ENCODE results near the gene POLR3A. TPM values are rescaled to one million over a fixed set of nuclear protein-coding genes. Genes with fewer than 3 reads are reported as not detected.

POLR3A gene
- polyA plus RNA-seq, 6 donors from 2014 or later: 0.92 to 11.2 (median 6.8) TPM

DNA sequence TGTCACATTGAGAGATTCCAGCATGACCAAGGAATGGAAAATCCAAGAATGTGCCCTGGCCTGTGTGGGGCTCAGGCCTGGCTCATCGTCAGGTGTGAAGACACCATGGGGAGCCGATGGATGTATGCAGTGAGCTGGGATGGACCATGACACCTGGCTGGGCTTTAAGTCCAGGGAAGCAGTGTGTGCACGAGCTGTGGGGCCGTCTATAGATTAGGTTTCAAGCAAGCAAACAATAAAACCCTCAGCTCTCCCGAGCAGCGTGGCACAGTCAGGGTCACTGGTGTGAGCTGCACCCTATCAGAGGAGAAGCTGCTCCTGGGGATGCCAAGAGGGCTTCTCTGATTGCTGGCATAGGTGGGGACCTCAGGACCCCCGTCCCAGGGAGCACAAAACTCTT is 52.3 kb downstream of the POLR3A start:
- Mint-ChIP-seq H3K4me3 (peak overlapping the region in 1 of 8 donors; percentile 6), H3K9me3 (no peaks in the 10 kb centered on the region), H3K27me3 (no peaks in the 10 kb centered on the region), H3K36me3 (peaks cover 25 to 45% of the 10 kb centered on the region in 2 donors), H3K4me1 (no peaks in the 10 kb centered on the region), H3K27ac (no peak overlapping the region)
- ATAC-seq (ENCODE audit: low read depth in 2 of 2) (no peak), DNase-seq (no peak)

DNA sequence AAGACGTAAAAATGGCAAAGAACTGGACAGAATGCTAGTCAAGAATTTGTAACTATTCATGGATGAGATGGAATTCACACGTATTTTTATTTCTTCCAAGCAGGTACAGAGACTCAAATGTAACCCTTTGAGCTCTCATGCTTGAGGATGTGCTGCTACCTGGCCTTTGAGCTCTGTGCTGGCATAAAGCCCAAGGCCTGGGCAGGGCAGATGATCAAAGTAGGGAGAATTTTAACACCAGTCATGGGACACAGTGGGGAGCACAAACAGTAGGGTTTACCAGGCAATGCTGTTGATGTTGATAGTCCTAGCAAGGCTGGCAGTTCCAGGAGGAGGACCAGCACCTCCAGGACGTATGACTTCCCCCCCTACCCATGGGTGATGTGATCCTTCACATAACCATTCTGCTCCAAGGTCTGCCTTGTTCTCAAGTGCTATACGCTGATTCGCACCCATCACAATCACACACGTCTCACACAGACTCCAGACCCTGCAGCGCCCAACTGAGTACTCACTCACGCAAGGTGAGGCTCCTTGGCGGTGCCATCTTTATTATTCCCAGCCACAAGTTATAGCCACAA is 54.1 kb downstream of the POLR3A start:
- peak overlapping the region in 1 of 6 donors; percentile 26 for H3K27ac Mint-ChIP-seq

DNA sequence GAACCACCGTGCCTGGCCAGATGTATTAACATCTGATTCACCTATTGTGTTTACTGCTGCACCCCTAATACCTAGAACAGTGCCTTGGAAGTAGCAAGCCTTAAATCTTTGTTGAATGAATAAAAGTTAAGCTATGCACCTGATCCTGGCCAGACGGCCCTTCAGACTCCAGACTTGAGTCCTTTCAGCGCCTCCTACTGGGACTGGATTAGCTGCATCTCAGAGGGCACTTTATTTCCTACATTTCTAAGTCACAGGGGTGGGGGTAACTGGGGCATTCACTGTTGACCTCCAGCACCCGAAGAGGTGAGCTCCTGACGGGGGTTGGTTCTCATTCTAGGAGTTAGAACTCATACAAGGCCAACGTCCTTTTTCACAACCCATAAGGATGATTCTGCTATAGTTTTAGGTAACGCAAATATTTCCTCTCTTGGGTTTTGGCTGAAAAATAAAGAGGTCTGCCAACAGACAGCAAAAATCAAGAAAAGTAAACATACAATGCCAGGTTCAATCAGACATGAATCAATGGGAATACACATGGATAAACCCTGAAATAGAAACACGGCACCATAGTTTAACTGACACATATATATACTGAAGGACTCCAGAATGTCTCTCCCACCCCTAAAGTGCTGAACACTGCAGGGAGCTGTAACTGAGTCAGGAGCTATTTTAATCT is 54.8 kb downstream of the POLR3A start:
- Mint-ChIP-seq H3K4me3 (no peak overlapping the region), H3K27me3 (no peaks in the 10 kb centered on the region), H3K4me1 (peaks cover 0 to 9% (median 0%) of the 10 kb centered on the region in 3 donors), H3K36me3 (peaks cover 17 to 27% of the 10 kb centered on the region in 2 donors), H3K9me3 (no peaks in the 10 kb centered on the region), H3K27ac (peak overlapping the region in 1 of 6 donors; percentile 43)
- DNase-seq (no peak), ATAC-seq (ENCODE audit: low read depth in 2 of 2) (no peak)

More for the DNA sequence above, 54.1 kb downstream of the POLR3A start:
- Mint-ChIP-seq H3K9me3 (no peaks in the 10 kb centered on the region), H3K36me3 (peaks cover 23 to 34% of the 10 kb centered on the region in 2 donors), H3K4me3 (no peak overlapping the region), H3K4me1 (peaks cover 0 to 9% (median 0%) of the 10 kb centered on the region in 3 donors), H3K27me3 (no peaks in the 10 kb centered on the region)
- DNase-seq (no peak), ATAC-seq (ENCODE audit: low read depth in 2 of 2) (no peak)

DNA sequence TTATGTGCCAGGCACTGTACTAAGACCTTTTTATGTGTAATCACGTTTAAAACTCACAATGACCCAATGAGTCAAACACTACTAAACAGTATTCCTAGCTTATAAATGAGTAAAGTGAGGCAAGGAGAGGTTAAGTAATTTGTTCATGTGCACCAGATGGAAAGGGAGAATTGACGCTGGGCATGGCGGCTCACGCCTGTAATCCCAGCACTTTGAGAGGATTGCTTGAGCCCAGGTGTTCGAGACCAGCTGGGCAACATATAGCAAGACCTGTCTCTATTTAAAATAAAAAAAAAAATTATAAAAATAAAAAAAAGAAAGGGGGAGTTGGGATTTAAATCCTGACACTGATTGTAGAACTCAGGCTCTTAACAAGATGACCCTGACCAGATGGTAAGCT is 56.0 kb downstream of the POLR3A start:
- Mint-ChIP-seq H3K27me3 (no peaks in the 10 kb centered on the region), H3K27ac (peak overlapping the region in 1 of 6 donors; percentile 48), H3K4me3 (no peak overlapping the region), H3K4me1 (peaks cover 0 to 9% (median 0%) of the 10 kb centered on the region in 3 donors), H3K9me3 (no peaks in the 10 kb centered on the region), H3K36me3 (peaks cover 13 to 22% of the 10 kb centered on the region in 2 donors)
- ATAC-seq (ENCODE audit: low read depth in 2 of 2) (no peak), DNase-seq (no peak)

DNA sequence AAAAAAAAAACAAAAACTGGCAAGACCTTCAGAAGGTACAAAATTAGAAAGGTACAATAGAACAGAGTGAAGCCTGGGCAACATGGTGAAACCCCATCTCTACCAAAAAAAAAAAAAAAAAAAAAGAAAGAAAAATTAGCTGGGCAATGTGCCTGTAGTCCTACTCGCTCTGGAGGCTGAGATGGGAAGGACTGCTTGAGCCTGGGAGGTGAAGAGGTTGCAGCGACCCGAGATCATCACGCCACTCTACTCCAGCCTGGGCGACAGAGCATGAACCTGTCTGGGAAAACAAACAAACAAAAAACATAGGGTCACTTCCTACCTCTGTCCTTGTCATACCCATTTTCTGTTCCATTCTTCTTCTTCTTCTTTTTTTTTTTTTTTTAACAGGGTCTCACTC is 57.2 kb downstream of the POLR3A start:
- H3K4me3 Mint-ChIP-seq: no peak overlapping the region
- no peak for DNase-seq
- no peaks in the 10 kb centered on the region for H3K9me3 Mint-ChIP-seq
- no peak for ATAC-seq (ENCODE audit: low read depth in 2 of 2)
- H3K27me3 Mint-ChIP-seq: no peaks in the 10 kb centered on the region
- peaks cover 3 to 14% of the 10 kb centered on the region in 2 donors for H3K36me3 Mint-ChIP-seq
- H3K27ac Mint-ChIP-seq: peak overlapping the region in 3 of 6 donors; percentile 65 to 86 (median 76)
- peaks cover 0 to 9% (median 0%) of the 10 kb centered on the region in 3 donors for H3K4me1 Mint-ChIP-seq

DNA sequence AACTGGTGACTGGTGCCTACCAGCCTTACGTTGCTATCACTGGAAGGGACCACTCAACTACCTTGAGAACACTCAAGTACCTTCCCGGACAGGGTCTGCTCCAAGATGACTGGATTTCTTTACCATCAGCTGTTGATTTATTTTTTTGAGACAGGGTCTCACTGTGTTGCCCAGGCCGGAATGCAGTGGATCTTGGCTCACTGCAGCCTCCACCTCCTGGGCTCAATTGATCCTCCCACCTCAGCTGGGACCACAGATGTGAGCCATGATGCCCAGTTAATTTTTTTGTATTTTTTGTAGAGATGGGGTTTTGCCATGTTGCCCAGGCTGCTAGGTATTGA is 57.5 kb downstream of the POLR3A start:
- ATAC-seq (ENCODE audit: low read depth in 2 of 2) (no peak), DNase-seq (no peak)
- H3K4me1 Mint-ChIP-seq: peaks cover 0 to 9% (median 0%) of the 10 kb centered on the region in 3 donors
- peaks cover 0 to 11% of the 10 kb centered on the region in 2 donors for H3K36me3 Mint-ChIP-seq
- H3K9me3 Mint-ChIP-seq: no peaks in the 10 kb centered on the region
- peak overlapping the region in 2 of 6 donors; percentile 15 to 64 for H3K27ac Mint-ChIP-seq
- H3K4me3 Mint-ChIP-seq: peak overlapping the region in 1 of 8 donors; percentile 35
- peaks cover 0 to 3% (median 0%) of the 10 kb centered on the region in 3 donors for H3K27me3 Mint-ChIP-seq

DNA sequence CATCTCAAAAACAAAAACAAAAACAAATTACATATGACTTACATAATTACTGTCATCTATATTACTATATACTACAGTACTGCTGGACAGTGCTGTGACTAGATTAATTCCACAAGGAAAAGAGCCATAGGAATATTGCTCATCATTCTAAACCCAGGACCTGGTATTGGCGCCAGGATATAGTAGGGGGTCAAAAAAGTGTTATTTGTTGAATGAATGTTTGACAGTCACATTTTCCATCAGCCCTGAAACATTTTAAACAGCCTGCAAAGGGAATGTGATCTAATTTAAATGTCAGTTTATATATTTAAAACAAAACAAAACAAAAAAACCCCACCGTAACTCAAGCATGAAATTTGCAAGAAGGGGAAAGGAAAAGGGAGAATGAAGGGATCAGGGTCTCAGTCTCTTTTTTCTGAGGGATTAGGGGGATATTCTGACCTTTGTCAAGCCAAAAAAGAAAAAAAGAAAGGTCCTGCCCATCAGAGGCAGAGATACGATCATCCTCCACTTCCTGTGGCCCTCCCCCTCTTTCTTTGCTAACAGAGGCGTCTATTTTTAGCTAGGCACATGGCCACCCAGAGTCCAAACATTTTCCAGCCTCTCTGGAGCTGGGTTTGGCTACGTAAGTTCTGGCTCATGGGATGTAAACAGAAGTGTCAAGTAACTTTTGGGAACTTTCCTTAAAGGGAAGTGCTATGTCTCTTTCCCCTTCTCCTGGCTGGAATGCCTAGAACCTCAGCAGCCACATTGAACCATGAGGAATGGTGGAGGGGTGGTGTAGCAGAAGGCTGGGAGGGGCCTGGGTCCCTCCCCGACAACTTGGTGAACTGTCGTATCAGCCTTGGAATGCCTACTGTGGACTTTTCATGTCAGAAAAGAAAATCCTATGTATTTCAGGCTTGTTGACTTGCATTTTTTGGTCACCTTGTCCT is 58.2 kb downstream of the POLR3A start:
- H3K36me3 Mint-ChIP-seq: peaks cover 0 to 5% of the 10 kb centered on the region in 2 donors
- ATAC-seq (ENCODE audit: low read depth in 2 of 2) (no peak), DNase-seq (no peak)
- peaks cover 0 to 8% (median 0%) of the 10 kb centered on the region in 3 donors for H3K27me3 Mint-ChIP-seq
- peaks cover 0 to 9% (median 0%) of the 10 kb centered on the region in 3 donors for H3K4me1 Mint-ChIP-seq
- peak overlapping the region in 3 of 6 donors; percentile 47 to 64 (median 57) for H3K27ac Mint-ChIP-seq
- H3K4me3 Mint-ChIP-seq: peak overlapping the region in 1 of 8 donors; percentile 35
- peaks cover 0 to 3% (median 0%) of the 10 kb centered on the region in 7 donors for H3K9me3 Mint-ChIP-seq

DNA sequence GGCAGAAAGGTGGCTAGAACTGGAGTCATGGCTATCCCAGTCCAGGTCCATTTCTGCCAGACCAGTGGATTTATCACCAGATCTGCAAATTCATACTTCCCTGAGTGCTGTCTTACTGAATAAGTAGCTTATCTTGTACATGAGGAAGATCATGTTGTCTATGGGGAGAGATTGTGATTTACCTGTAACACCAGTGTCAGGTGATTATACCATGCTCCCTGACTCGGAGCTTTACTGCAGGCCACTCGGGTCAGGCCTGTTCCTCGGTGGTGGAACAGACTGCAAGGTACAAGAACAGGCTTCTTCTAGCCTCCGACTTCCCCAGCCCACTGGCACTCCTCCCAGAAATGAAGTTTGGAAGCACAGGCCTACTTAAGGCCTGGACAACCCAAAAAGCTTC is 60.2 kb downstream of the POLR3A start:
- Mint-ChIP-seq H3K4me1 (peaks cover 0 to 9% (median 0%) of the 10 kb centered on the region in 3 donors), H3K4me3 (no peak overlapping the region), H3K36me3 (no peaks in the 10 kb centered on the region), H3K9me3 (peaks cover 0 to 9% (median 4%) of the 10 kb centered on the region in 7 donors), H3K27ac (no peak overlapping the region), H3K27me3 (peaks cover 0 to 12% (median 7%) of the 10 kb centered on the region in 3 donors)
- DNase-seq (no peak), ATAC-seq (ENCODE audit: low read depth in 2 of 2) (no peak)

DNA sequence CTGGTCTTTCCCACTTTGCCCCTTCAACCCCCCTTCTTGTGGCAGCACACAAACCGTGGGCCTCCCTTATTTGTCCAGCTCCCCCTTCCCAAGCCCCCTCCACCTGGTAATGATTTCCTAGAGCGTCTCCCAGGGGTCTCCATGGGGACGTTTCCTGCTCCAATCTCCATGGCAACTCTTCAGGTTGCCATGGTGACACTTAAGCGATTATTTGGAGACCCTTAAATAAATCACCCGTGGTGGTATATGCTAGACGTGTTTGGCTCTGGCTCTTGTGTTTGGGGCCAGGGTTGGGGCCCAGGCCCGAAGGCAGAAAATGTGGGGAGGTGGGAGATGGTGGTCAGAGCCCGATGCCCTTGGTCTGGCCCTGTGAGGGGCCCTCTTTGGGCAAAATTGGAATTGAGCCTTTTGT is 61.7 kb downstream of the POLR3A start:
- Mint-ChIP-seq H3K4me1 (peaks cover 0 to 9% (median 0%) of the 10 kb centered on the region in 3 donors), H3K9me3 (peaks cover 0 to 17% (median 6%) of the 10 kb centered on the region in 7 donors), H3K27ac (no peak overlapping the region), H3K27me3 (peaks cover 0 to 12% (median 7%) of the 10 kb centered on the region in 3 donors), H3K36me3 (no peaks in the 10 kb centered on the region), H3K4me3 (no peak overlapping the region)
- no peak for ATAC-seq (ENCODE audit: low read depth in 2 of 2)
- DNase-seq: no peak

DNA sequence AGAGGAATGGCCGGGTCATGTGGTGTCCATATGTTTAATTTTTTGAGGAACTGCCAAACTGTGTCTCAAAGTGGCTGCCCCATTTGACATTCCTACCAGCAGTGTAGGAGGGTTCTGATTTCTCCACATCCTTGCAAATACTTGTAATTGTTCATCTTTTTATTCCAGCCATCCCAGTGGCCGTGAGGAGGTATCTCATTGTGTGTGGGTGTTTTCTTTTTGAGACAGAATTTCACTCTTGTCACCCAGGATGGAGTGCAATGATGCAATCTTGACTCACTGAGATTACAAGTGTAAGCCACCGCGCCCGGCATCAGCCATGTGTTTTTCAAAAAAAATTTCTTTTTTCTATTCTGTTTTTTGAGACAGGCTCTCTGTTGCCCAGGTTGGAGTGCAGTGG is 64.0 kb downstream of the POLR3A start:
- peaks cover 0 to 12% (median 11%) of the 10 kb centered on the region in 3 donors for H3K27me3 Mint-ChIP-seq
- no peaks in the 10 kb centered on the region for H3K4me1 Mint-ChIP-seq
- ATAC-seq (ENCODE audit: low read depth in 2 of 2) (no peak), DNase-seq (no peak)
- H3K27ac Mint-ChIP-seq: no peak overlapping the region
- no peak overlapping the region for H3K4me3 Mint-ChIP-seq
- peaks cover 0 to 5% of the 10 kb centered on the region in 2 donors for H3K36me3 Mint-ChIP-seq
- peaks cover 0 to 17% (median 6%) of the 10 kb centered on the region in 7 donors for H3K9me3 Mint-ChIP-seq

DNA sequence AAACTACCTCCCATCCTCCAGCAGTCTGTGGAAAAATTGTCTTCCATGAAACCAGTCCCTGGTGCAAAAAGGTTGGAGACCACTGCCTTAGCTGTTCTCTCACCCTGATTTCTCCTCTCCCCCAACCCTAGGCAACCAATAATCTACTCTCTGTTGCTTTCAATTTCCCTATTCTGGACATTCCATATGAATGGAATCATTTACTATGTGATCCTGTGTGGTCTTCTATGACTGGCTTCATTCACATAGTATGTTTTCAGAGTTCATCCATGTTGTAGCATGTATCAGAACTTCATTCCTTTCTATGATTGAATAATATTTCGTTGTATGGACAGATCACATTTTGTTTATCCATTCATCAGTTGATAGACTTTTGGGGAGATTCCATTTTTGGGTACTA is 64.5 kb downstream of the POLR3A start:
- no peak for DNase-seq
- peaks cover 0 to 5% of the 10 kb centered on the region in 2 donors for H3K36me3 Mint-ChIP-seq
- no peak overlapping the region for H3K4me3 Mint-ChIP-seq
- ATAC-seq (ENCODE audit: low read depth in 2 of 2): no peak
- H3K27ac Mint-ChIP-seq: no peak overlapping the region
- peaks cover 0 to 12% (median 11%) of the 10 kb centered on the region in 3 donors for H3K27me3 Mint-ChIP-seq
- H3K4me1 Mint-ChIP-seq: no peaks in the 10 kb centered on the region
- H3K9me3 Mint-ChIP-seq: peaks cover 0 to 17% (median 6%) of the 10 kb centered on the region in 7 donors

DNA sequence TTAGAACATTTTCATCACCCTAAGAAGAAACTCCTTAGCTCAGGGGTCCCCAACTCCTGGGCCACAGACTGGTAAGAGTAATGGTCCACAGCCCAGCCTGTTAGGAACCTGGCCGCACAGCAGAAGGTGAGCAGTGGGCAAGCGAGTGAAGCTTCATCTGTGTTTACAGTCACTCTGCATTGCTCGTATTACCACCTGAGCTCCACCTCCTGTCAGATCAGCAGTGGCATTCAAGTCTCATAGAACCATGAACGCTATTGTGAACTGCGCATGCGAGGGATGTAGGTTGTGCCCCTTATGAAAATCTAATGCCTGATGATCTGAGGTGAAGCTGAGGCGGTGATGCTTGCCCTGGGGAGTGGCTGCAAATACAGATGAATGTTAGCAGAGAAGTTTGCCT is 65.4 kb downstream of the POLR3A start:
- ATAC-seq (ENCODE audit: low read depth in 2 of 2) (no peak), DNase-seq (no peak)
- H3K9me3 Mint-ChIP-seq: peaks cover 0 to 17% (median 8%) of the 10 kb centered on the region in 7 donors
- peaks cover 0 to 5% of the 10 kb centered on the region in 2 donors for H3K36me3 Mint-ChIP-seq
- peaks cover 0 to 19% (median 11%) of the 10 kb centered on the region in 3 donors for H3K27me3 Mint-ChIP-seq
- no peaks in the 10 kb centered on the region for H3K4me1 Mint-ChIP-seq
- no peak overlapping the region for H3K4me3 Mint-ChIP-seq
- H3K27ac Mint-ChIP-seq: no peak overlapping the region

All from naive B cell (primary cell).